Neural cell (in vitro differentiated cells): ENCODE measurements around the gene RNF144A. TPM values are rescaled to one million over a fixed set of nuclear protein-coding genes. Genes with fewer than 3 reads are reported as not detected.

Experiments
- H2AFZ ChIP-seq: fragments of 200-600, 300-800 bp; sonication (generic), shearing (Covaris generic); 2 replicates; pipeline ENCODE4 v1.6.0; 2014; ENCODE audit warnings: low read depth, mild to moderate bottlenecking, antibody characterized with exemption, low read length, moderate library complexity
- H3F3A ChIP-seq: fragments of 200-600 bp; shearing (Covaris generic); 2 replicates; pipeline ENCODE4 v1.6.1; 2016; ENCODE audit warnings: mild to moderate bottlenecking, moderate library complexity, mixed read lengths, antibody characterized with exemption, low read length; ENCODE audit not compliant: insufficient read depth, poor library complexity, severe bottlenecking
- H3K27ac ChIP-seq: fragments of 200-600, 300-800 bp; sonication (generic), shearing (Covaris generic); 2 replicates; pipeline ENCODE4 v1.5.1; 2014; ENCODE audit warnings: mild to moderate bottlenecking, low read length, moderate library complexity
- H3K27me3 ChIP-seq: fragments of 300-800, 200-600 bp; sonication (generic), shearing (Covaris generic); 2 replicates; pipeline ENCODE4 v1.6.0; 2014; ENCODE audit warnings: mild to moderate bottlenecking, low read depth, low read length, moderate library complexity; ENCODE audit not compliant: insufficient read depth
- H3K36me3 ChIP-seq: fragments of 300-800, 200-600 bp; sonication (generic), shearing (Covaris generic); 2 replicates; pipeline ENCODE4 v1.5.1; 2014; ENCODE audit warnings: mild to moderate bottlenecking, antibody characterized with exemption, low read length, moderate library complexity; ENCODE audit not compliant: insufficient read depth
- H3K4me2 ChIP-seq: fragments of 300-800, 200-600 bp; sonication (generic), shearing (Covaris generic); 2 replicates; pipeline ENCODE4 v1.6.0; 2014; ENCODE audit warnings: mild to moderate bottlenecking, low read length
- H3K4me3 ChIP-seq: fragments of 300-800, 200-600 bp; sonication (generic), shearing (Covaris generic); 2 replicates; pipeline ENCODE4 v1.5.1; 2014; ENCODE audit warnings: mild to moderate bottlenecking, low read length, moderate library complexity
- H3K79me2 ChIP-seq: fragments of 200-600 bp; shearing (Covaris generic); replicated peaks from 2 replicates; pipeline ENCODE4 v1.6.0; 2014; ENCODE audit warnings: mild to moderate bottlenecking, low read length, moderate library complexity; ENCODE audit not compliant: insufficient read depth
- H3K9ac ChIP-seq: fragments of 300-800, 200-600 bp; sonication (generic), shearing (Covaris generic); 2 replicates; pipeline ENCODE4 v1.6.1; 2016; ENCODE audit warnings: mild to moderate bottlenecking, low read length, mixed read lengths
- H3K9me2 ChIP-seq: fragments of 200-600 bp; shearing (Covaris generic); 2 replicates; pipeline ENCODE4 v1.6.1; 2016; ENCODE audit warnings: mild to moderate bottlenecking, low read length, mixed read lengths; ENCODE audit not compliant: insufficient read depth
- H3K9me3 ChIP-seq: fragments of 200-600, 300-800 bp; sonication (generic), shearing (Covaris generic); 2 replicates; pipeline ENCODE4 v1.6.1; 2016; ENCODE audit warnings: mild to moderate bottlenecking, mixed run types, low read length, moderate library complexity, mixed read lengths
- H4K20me1 ChIP-seq: fragments of 200-600 bp; shearing (Covaris generic); 2 replicates; pipeline ENCODE4 v1.6.1; 2016; ENCODE audit warnings: mild to moderate bottlenecking, mixed run types; ENCODE audit not compliant: insufficient read depth
- CTCF ChIP-seq: fragments of 450-650 bp; IDR thresholded peaks from 2 replicates; pipeline ENCODE4 v1.5.1; 2014; ENCODE audit warnings: antibody characterized with exemption, mild to moderate bottlenecking, moderate library complexity; ENCODE audit not compliant: poor library complexity, severe bottlenecking
- EP300 ChIP-seq: fragments of 450-650 bp; conservative IDR thresholded peaks from 2 replicates; pipeline ENCODE4 v1.6.1; 2014; ENCODE audit warnings: antibody characterized with exemption, mild to moderate bottlenecking, moderate library complexity; ENCODE audit not compliant: poor library complexity, severe bottlenecking
- EZH2 ChIP-seq: fragments of 200-600, 300-800 bp; shearing (Covaris generic), sonication (generic); IDR thresholded peaks from 2 replicates; pipeline ENCODE4 v1.6.1; 2014; ENCODE audit warnings: antibody characterized with exemption, low read length, borderline replicate concordance, mild to moderate bottlenecking; ENCODE audit not compliant: insufficient read depth, poor library complexity, severe bottlenecking
- MXI1 ChIP-seq: fragments of 450-650 bp; conservative IDR thresholded peaks from 2 replicates; pipeline ENCODE4 v1.6.1; 2014; ENCODE audit warnings: antibody characterized with exemption, mild to moderate bottlenecking; ENCODE audit not compliant: poor library complexity, severe bottlenecking
- POLR2AphosphoS5 ChIP-seq: IDR thresholded peaks from 2 replicates; pipeline ENCODE4 v1.6.1; 2012
- RAD21 ChIP-seq: fragments of 450-650 bp; conservative IDR thresholded peaks from 2 replicates; pipeline ENCODE4 v1.6.1; 2014; ENCODE audit warnings: antibody characterized with exemption, mild to moderate bottlenecking, moderate library complexity
- REST ChIP-seq: IDR thresholded peaks from 2 replicates; pipeline ENCODE4 v1.6.1; 2012; ENCODE audit warnings: borderline replicate concordance
- SMC3 ChIP-seq: fragments of 450-650 bp; conservative IDR thresholded peaks from 2 replicates; pipeline ENCODE4 v1.6.1; 2014; ENCODE audit warnings: antibody characterized with exemption, mild to moderate bottlenecking, moderate library complexity; ENCODE audit not compliant: poor library complexity
- TAF1 ChIP-seq: IDR thresholded peaks from 2 replicates; pipeline ENCODE4 v1.6.1; 2012; ENCODE audit warnings: low read depth
- polyA plus RNA-seq: library from polyadenylated mRNA; depleted of rRNA; stranded (reverse); fragments of >200 nt; gene quantifications from 2 replicates; pipeline ENCODE4 v1.2.3, GENCODE V29; 2014

RNF144A gene
- polyA plus RNA-seq, 1 donor from 2014 or later = 26.9 TPM

- Histone ChIP-seq H3K27me3 (no peaks in the 10 kb centered on the region), H3F3A (no peaks in the 10 kb centered on the region), H3K9me3 (no peaks in the 10 kb centered on the region), H3K27ac (no peak overlapping the region), H3K4me3 (no peak overlapping the region), H3K79me2 (no peaks in the 10 kb centered on the region), H3K9me2 (no peaks in the 10 kb centered on the region), H4K20me1 (no peaks in the 10 kb centered on the region), H3K4me2 (no peak overlapping the region), H3K36me3 (no peaks in the 10 kb centered on the region), H3K9ac (no peak overlapping the region), H2AFZ (no peak overlapping the region)
- TF ChIP-seq EP300 (no peak), REST (no peak), EZH2 (no peak), RAD21 (no peak)
Measured at GRCh38 chr2:7024261-7024660, 107.0 kb downstream of the RNF144A start.

- H4K20me1 ChIP-seq = no peaks in the 10 kb centered on the region
- H3K9me3 ChIP-seq = no peaks in the 10 kb centered on the region
- H3K9ac ChIP-seq = no peak overlapping the region
- H3K79me2 ChIP-seq = no peaks in the 10 kb centered on the region
- H3K4me3 ChIP-seq = no peak overlapping the region
- TF ChIP-seq CTCF (no peak), RAD21 (no peak), POLR2AphosphoS5 (no peak), SMC3 (no peak)
- H3K4me2 ChIP-seq = no peak overlapping the region
- no peaks in the 10 kb centered on the region for H3K9me2 ChIP-seq
- H3K27me3 ChIP-seq = no peaks in the 10 kb centered on the region
- H3K27ac ChIP-seq = no peak overlapping the region
- H3K36me3 ChIP-seq = no peaks in the 10 kb centered on the region
- H3F3A ChIP-seq = no peaks in the 10 kb centered on the region
- no peak overlapping the region for H2AFZ ChIP-seq
Measured at GRCh38 chr2:7025082-7025481, 107.9 kb downstream of the RNF144A start.

- H3K9me2 ChIP-seq = no peaks in the 10 kb centered on the region
- no peaks in the 10 kb centered on the region for H3K9me3 ChIP-seq
- no peaks in the 10 kb centered on the region for H3F3A ChIP-seq
- no peaks in the 10 kb centered on the region for H4K20me1 ChIP-seq
- H3K9ac ChIP-seq = no peak overlapping the region
- TF ChIP-seq EP300 (no peak), POLR2AphosphoS5 (no peak), RAD21 (no peak), SMC3 (no peak), EZH2 (no peak), TAF1 (no peak), CTCF (no peak), REST (no peak), MXI1 (no peak)
- H3K4me2 ChIP-seq = no peak overlapping the region
- H2AFZ ChIP-seq = no peak overlapping the region
- H3K36me3 ChIP-seq = peaks cover 12% of the 10 kb centered on the region
- H3K27ac ChIP-seq = no peak overlapping the region
- no peaks in the 10 kb centered on the region for H3K79me2 ChIP-seq
- no peak overlapping the region for H3K4me3 ChIP-seq
- H3K27me3 ChIP-seq = no peaks in the 10 kb centered on the region
Measured at GRCh38 chr2:7026742-7027141, 109.5 kb downstream of the RNF144A start.
